SK-N-SH treated with all-trans-retinoic acid at 6 μM for 48 hours (cell line): Measurements from ENCODE around the gene DIP2B.

ENCODE experiments used
- ATAC-seq: fragments of 200-7000 bp; cut with Tn5 transposase; 3 replicates; pipeline ENCODE4 v1.9.1; 2020; ENCODE audit warnings: mild to moderate bottlenecking, moderate library complexity
- ARNTL ChIP-seq: fragments of 450-650 bp; formaldehyde crosslinking; IDR thresholded peaks from 2 replicates; pipeline ENCODE4 v1.5.0; 2020; ENCODE audit warnings: low read depth, mild to moderate bottlenecking, moderate library complexity, borderline replicate concordance
- BACH2 ChIP-seq: fragments of 250-450 bp; sonication (Bioruptor Pico); IDR thresholded peaks from 2 replicates; pipeline ENCODE4 v1.9.0; 2021; ENCODE audit warnings: mild to moderate bottlenecking, borderline replicate concordance
- CSDC2 ChIP-seq: fragments of 250-450 bp; sonication (Bioruptor Pico); IDR thresholded peaks from 2 replicates; pipeline ENCODE4 v1.5.0; 2020; ENCODE audit warnings: mild to moderate bottlenecking, moderate library complexity
- ESRRG ChIP-seq: fragments of 250-450 bp; sonication (Bioruptor Pico); IDR thresholded peaks from 2 replicates; pipeline ENCODE4 v1.6.1; 2021; ENCODE audit warnings: mild to moderate bottlenecking
- GLIS3 ChIP-seq: fragments of 250-450 bp; sonication (Bioruptor Pico); IDR thresholded peaks from 2 replicates; pipeline ENCODE4 v1.5.0; 2020; ENCODE audit warnings: mild to moderate bottlenecking, moderate library complexity
- OSR1 ChIP-seq: fragments of 250-450 bp; sonication (Bioruptor Pico); IDR thresholded peaks from 2 replicates; pipeline ENCODE4 v1.8.0; 2022; ENCODE audit warnings: moderate library complexity, mild to moderate bottlenecking, inconsistent platforms
- POU6F1 ChIP-seq: fragments of 250-450 bp; sonication (Bioruptor Pico); IDR thresholded peaks from 2 replicates; pipeline ENCODE4 v1.8.0; 2021; ENCODE audit warnings: low read depth, mild to moderate bottlenecking, moderate library complexity, borderline replicate concordance
- PPARA ChIP-seq: fragments of 250-450 bp; sonication (Bioruptor Pico); IDR thresholded peaks from 2 replicates; pipeline ENCODE4 v1.5.0; 2020; ENCODE audit warnings: mild to moderate bottlenecking, borderline replicate concordance
- RARB ChIP-seq: fragments of 250-450 bp; sonication (Bioruptor Pico); IDR thresholded peaks from 2 replicates; pipeline ENCODE4 v1.8.0; 2021; ENCODE audit warnings: mild to moderate bottlenecking, moderate library complexity
- SNAI2 ChIP-seq: fragments of 250-450 bp; sonication (Bioruptor Pico); IDR thresholded peaks from 2 replicates; pipeline ENCODE4 v1.5.0; 2020; ENCODE audit warnings: mild to moderate bottlenecking, moderate library complexity
- TCF4 ChIP-seq: fragments of 250-450 bp; sonication (Bioruptor Pico); IDR thresholded peaks from 2 replicates; pipeline ENCODE4 v1.8.0; 2021; ENCODE audit warnings: mild to moderate bottlenecking, moderate library complexity, borderline replicate concordance
- TOX ChIP-seq: fragments of 250-450 bp; sonication (Bioruptor Pico); IDR thresholded peaks from 2 replicates; pipeline ENCODE4 v1.8.0; 2021; ENCODE audit warnings: mild to moderate bottlenecking, moderate library complexity, borderline replicate concordance
- ZC3H10 ChIP-seq: fragments of 250-450 bp; sonication (Bioruptor Pico); IDR thresholded peaks from 2 replicates; pipeline ENCODE4 v1.5.1; 2021; ENCODE audit warnings: mild to moderate bottlenecking, moderate library complexity
- ZFP3 ChIP-seq: fragments of 250-450 bp; sonication (Bioruptor Pico); IDR thresholded peaks from 2 replicates; pipeline ENCODE4 v1.5.0; 2020; ENCODE audit warnings: mild to moderate bottlenecking, moderate library complexity
- ZFP30 ChIP-seq: fragments of 450-650 bp; formaldehyde crosslinking; IDR thresholded peaks from 2 replicates; pipeline ENCODE4 v1.5.0; 2022; ENCODE audit warnings: mild to moderate bottlenecking, moderate library complexity
- ZNF565 ChIP-seq: fragments of 450-650 bp; formaldehyde crosslinking; conservative IDR thresholded peaks from 2 replicates; pipeline ENCODE4 v1.5.0; 2020; ENCODE audit warnings: low read depth, mild to moderate bottlenecking, moderate library complexity
- ZNF70 ChIP-seq: fragments of 450-650 bp; formaldehyde crosslinking; IDR thresholded peaks from 2 replicates; pipeline ENCODE4 v1.5.0; 2020; ENCODE audit warnings: mild to moderate bottlenecking, moderate library complexity
- ZNF8 ChIP-seq: fragments of 450-650 bp; formaldehyde crosslinking; IDR thresholded peaks from 2 replicates; pipeline ENCODE4 v1.5.0; 2020; ENCODE audit warnings: mild to moderate bottlenecking, moderate library complexity
- TF ChIP-seq, protein P1 (sequence below): fragments of 250-450 bp; sonication (Bioruptor Pico); IDR thresholded peaks from 2 replicates; pipeline ENCODE4 v1.5.1; 2021; ENCODE audit warnings: mild to moderate bottlenecking, moderate library complexity
- TF ChIP-seq, protein P2 (sequence below): fragments of 250-450 bp; sonication (Bioruptor Pico); IDR thresholded peaks from 2 replicates; pipeline ENCODE4 v1.5.1; 2020; ENCODE audit warnings: low read depth, mild to moderate bottlenecking, moderate library complexity
- TF ChIP-seq, protein P3 (sequence below): fragments of 250-450 bp; sonication (Bioruptor Pico); IDR thresholded peaks from 2 replicates; pipeline ENCODE4 v1.8.0; 2020; ENCODE audit warnings: mild to moderate bottlenecking, moderate library complexity, borderline replicate concordance

The DIP2B gene

GRCh38 chr12:50655374-50655921, 150.7 kb downstream of the DIP2B start:
- no peak for TF ChIP-seq ZNF565 (CRISPR knock-in tag)
- TF ChIP-seq ZNF8 (CRISPR knock-in tag) = no peak
- TF ChIP-seq ESRRG (CRISPR knock-in tag) = no peak
- TF ChIP-seq BACH2 = no peak
- no peak for TF ChIP-seq POU6F1 (CRISPR knock-in tag)
- TF ChIP-seq ZFP3 (CRISPR knock-in tag) = no peak
- TF ChIP-seq RARB (CRISPR knock-in tag) = no peak
- no peak for TF ChIP-seq SNAI2 (CRISPR knock-in tag)
- TF ChIP-seq, protein P1, sequence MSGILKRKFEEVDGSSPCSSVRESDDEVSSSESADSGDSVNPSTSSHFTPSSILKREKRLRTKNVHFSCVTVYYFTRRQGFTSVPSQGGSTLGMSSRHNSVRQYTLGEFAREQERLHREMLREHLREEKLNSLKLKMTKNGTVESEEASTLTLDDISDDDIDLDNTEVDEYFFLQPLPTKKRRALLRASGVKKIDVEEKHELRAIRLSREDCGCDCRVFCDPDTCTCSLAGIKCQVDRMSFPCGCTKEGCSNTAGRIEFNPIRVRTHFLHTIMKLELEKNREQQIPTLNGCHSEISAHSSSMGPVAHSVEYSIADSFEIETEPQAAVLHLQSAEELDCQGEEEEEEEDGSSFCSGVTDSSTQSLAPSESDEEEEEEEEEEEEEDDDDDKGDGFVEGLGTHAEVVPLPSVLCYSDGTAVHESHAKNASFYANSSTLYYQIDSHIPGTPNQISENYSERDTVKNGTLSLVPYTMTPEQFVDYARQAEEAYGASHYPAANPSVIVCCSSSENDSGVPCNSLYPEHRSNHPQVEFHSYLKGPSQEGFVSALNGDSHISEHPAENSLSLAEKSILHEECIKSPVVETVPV (CRISPR knock-in tag) = no peak
- no peak for TF ChIP-seq ZNF70 (CRISPR knock-in tag)
- TF ChIP-seq PPARA (CRISPR knock-in tag) = no peak
- TF ChIP-seq, protein P2, sequence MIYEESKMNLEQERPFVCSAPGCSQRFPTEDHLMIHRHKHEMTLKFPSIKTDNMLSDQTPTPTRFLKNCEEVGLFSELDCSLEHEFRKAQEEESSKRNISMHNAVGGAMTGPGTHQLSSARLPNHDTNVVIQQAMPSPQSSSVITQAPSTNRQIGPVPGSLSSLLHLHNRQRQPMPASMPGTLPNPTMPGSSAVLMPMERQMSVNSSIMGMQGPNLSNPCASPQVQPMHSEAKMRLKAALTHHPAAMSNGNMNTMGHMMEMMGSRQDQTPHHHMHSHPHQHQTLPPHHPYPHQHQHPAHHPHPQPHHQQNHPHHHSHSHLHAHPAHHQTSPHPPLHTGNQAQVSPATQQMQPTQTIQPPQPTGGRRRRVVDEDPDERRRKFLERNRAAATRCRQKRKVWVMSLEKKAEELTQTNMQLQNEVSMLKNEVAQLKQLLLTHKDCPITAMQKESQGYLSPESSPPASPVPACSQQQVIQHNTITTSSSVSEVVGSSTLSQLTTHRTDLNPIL (CRISPR knock-in tag) = no peak
- no peak for TF ChIP-seq OSR1
- TF ChIP-seq, protein P3, sequence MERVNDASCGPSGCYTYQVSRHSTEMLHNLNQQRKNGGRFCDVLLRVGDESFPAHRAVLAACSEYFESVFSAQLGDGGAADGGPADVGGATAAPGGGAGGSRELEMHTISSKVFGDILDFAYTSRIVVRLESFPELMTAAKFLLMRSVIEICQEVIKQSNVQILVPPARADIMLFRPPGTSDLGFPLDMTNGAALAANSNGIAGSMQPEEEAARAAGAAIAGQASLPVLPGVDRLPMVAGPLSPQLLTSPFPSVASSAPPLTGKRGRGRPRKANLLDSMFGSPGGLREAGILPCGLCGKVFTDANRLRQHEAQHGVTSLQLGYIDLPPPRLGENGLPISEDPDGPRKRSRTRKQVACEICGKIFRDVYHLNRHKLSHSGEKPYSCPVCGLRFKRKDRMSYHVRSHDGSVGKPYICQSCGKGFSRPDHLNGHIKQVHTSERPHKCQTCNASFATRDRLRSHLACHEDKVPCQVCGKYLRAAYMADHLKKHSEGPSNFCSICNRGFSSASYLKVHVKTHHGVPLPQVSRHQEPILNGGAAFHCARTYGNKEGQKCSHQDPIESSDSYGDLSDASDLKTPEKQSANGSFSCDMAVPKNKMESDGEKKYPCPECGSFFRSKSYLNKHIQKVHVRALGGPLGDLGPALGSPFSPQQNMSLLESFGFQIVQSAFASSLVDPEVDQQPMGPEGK (CRISPR knock-in tag) = no peak
- no peak for TF ChIP-seq ZC3H10
- ATAC-seq = no peak

DNA sequence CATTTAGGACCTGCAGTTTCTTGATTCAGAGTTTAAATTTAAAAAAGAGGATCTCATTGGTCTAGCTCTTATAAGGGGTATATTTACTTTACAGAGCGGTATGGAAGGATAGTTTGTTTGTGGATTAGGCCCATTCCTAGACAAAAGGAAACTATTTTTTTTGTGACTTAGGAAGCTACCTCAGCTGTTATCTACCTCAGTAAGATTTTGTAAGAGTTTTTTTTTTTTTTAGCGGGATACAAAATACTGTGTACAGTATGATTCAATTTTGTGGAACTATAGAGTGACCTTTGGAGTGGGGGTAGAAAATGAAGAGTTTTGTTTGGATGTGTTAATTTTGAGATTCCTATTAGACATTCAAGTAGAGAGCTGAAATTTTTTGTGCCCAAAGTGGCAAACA, 154.5 kb downstream of the DIP2B start:
- TF ChIP-seq, protein P2 (CRISPR knock-in tag) = no peak
- TF ChIP-seq CSDC2 (CRISPR knock-in tag) = no peak
- TF ChIP-seq, protein P1 (CRISPR knock-in tag) = no peak
- TF ChIP-seq BACH2 = no peak
- TF ChIP-seq OSR1 = no peak
- no peak for TF ChIP-seq ZFP30 (CRISPR knock-in tag)
- no peak for TF ChIP-seq ZNF70 (CRISPR knock-in tag)
- no peak for TF ChIP-seq ARNTL (CRISPR knock-in tag)
- no peak for TF ChIP-seq ZFP3 (CRISPR knock-in tag)
- no peak for TF ChIP-seq GLIS3 (CRISPR knock-in tag)
- TF ChIP-seq RARB (CRISPR knock-in tag) = no peak
- TF ChIP-seq TCF4 (CRISPR knock-in tag) = no peak
- TF ChIP-seq ZC3H10 = no peak
- TF ChIP-seq, protein P3 (CRISPR knock-in tag) = no peak
- TF ChIP-seq TOX = no peak
- no peak for TF ChIP-seq POU6F1 (CRISPR knock-in tag)
- no peak for ATAC-seq
